Measurements from ENCODE around the gene SHLD1. TPM values are rescaled to one million over a fixed set of nuclear protein-coding genes. Genes with fewer than 3 reads are reported as not detected.
A peak's percentile ranks its signal among the peaks of the same experiment; 100 is the strongest.

The SHLD1 gene
- total RNA-seq, 2 donors from 2014 or later: 4.0 to 6.6 TPM

GRCh38 chr20:5806457-5807263 is 56.5 kb downstream of the SHLD1 start:
- H3K9ac ChIP-seq (ENCODE audit: extremely low read depth, low read length, poor library complexity, severe bottlenecking): no peak overlapping the region
- peak; percentile 59 for TF ChIP-seq CTCF (conservative IDR thresholded peaks at IDR 0.05)
- H3K27me3 ChIP-seq (ENCODE audit: control insufficient read depth, insufficient read depth, low read length, poor library complexity, severe bottlenecking): no peaks in the 10 kb centered on the region
- no peaks in the 10 kb centered on the region for H3K36me3 Mint-ChIP-seq (ENCODE audit: low read depth)
- no peak overlapping the region for H3K27ac ChIP-seq (ENCODE audit: low read depth, low read length)
- H3K4me3 Mint-ChIP-seq: no peak overlapping the region
- peak; percentile 59 for DNase-seq
- 83 to 88% methylated on average over 6 to 7 of the region's 7 CpGs for WGBS, 2 experiments (ENCODE audit: insufficient coverage in 1 of 2, insufficient read length in 1 of 2)
- no peak overlapping the region for H3K27ac Mint-ChIP-seq
- no peaks in the 10 kb centered on the region for H3K9me3 ChIP-seq (ENCODE audit: control insufficient read depth, low read length)
- H3K4me1 Mint-ChIP-seq: peaks cover 8% of the 10 kb centered on the region
- H3K9me3 Mint-ChIP-seq: no peaks in the 10 kb centered on the region
- H3K27me3 Mint-ChIP-seq (ENCODE audit: insufficient read depth): no peaks in the 10 kb centered on the region
- no peak overlapping the region for H3K4me3 ChIP-seq (ENCODE audit: low read length)
- H3K36me3 ChIP-seq (ENCODE audit: control insufficient read depth, insufficient read depth, low read length): no peaks in the 10 kb centered on the region
- peaks cover 4% of the 10 kb centered on the region for H3K4me1 ChIP-seq (ENCODE audit: control insufficient read depth, insufficient read depth, low read length)

- Mint-ChIP-seq H3K36me3 (ENCODE audit: low read depth) (no peaks in the 10 kb centered on the region), H3K27ac (no peak overlapping the region), H3K9me3 (no peaks in the 10 kb centered on the region), H3K27me3 (ENCODE audit: insufficient read depth) (no peaks in the 10 kb centered on the region), H3K4me3 (no peak overlapping the region), H3K4me1 (peaks cover 8% of the 10 kb centered on the region)
- TF ChIP-seq CTCF (conservative IDR thresholded peaks at IDR 0.05): no peak
- peaks cover 4% of the 10 kb centered on the region for H3K4me1 ChIP-seq (ENCODE audit: control insufficient read depth, insufficient read depth, low read length)
- 92 to 100% methylated on average over 1 to 3 of the region's 3 CpGs for WGBS, 2 experiments (ENCODE audit: insufficient coverage in 1 of 2, insufficient read length in 1 of 2)
- no peak overlapping the region for H3K27ac ChIP-seq (ENCODE audit: low read depth, low read length)
- no peaks in the 10 kb centered on the region for H3K36me3 ChIP-seq (ENCODE audit: control insufficient read depth, insufficient read depth, low read length)
- H3K9ac ChIP-seq (ENCODE audit: extremely low read depth, low read length, poor library complexity, severe bottlenecking): no peak overlapping the region
- no peak for DNase-seq
- H3K27me3 ChIP-seq (ENCODE audit: control insufficient read depth, insufficient read depth, low read length, poor library complexity, severe bottlenecking): no peaks in the 10 kb centered on the region
- H3K4me3 ChIP-seq (ENCODE audit: low read length): no peak overlapping the region
- H3K9me3 ChIP-seq (ENCODE audit: control insufficient read depth, low read length): no peaks in the 10 kb centered on the region
Measured at GRCh38 chr20:5807431-5807830, 57.2 kb downstream of the SHLD1 start.

GRCh38 chr20:5808901-5809300 is 58.7 kb downstream of the SHLD1 start:
- no peak for DNase-seq
- Mint-ChIP-seq H3K4me1 (peaks cover 8% of the 10 kb centered on the region), H3K4me3 (no peak overlapping the region), H3K9me3 (no peaks in the 10 kb centered on the region), H3K27ac (no peak overlapping the region), H3K27me3 (ENCODE audit: insufficient read depth) (no peaks in the 10 kb centered on the region), H3K36me3 (ENCODE audit: low read depth) (no peaks in the 10 kb centered on the region)
- H3K9me3 ChIP-seq (ENCODE audit: control insufficient read depth, low read length): no peaks in the 10 kb centered on the region
- no peak overlapping the region for H3K4me3 ChIP-seq (ENCODE audit: low read length)
- 92 to 100% methylated on average over 1 of the region's 2 CpGs for WGBS, 2 experiments (ENCODE audit: insufficient coverage in 1 of 2, insufficient read length in 1 of 2)
- peaks cover 4% of the 10 kb centered on the region for H3K4me1 ChIP-seq (ENCODE audit: control insufficient read depth, insufficient read depth, low read length)
- H3K36me3 ChIP-seq (ENCODE audit: control insufficient read depth, insufficient read depth, low read length): no peaks in the 10 kb centered on the region
- H3K9ac ChIP-seq (ENCODE audit: extremely low read depth, low read length, poor library complexity, severe bottlenecking): no peak overlapping the region
- no peak for TF ChIP-seq CTCF (conservative IDR thresholded peaks at IDR 0.05)
- no peak overlapping the region for H3K27ac ChIP-seq (ENCODE audit: low read depth, low read length)
- H3K27me3 ChIP-seq (ENCODE audit: control insufficient read depth, insufficient read depth, low read length, poor library complexity, severe bottlenecking): no peaks in the 10 kb centered on the region

Data from endodermal cell (in vitro differentiated cells).